GM19193 (cell line): ENCODE data around the gene FAM20A.

ENCODE experiments used
- POLR2A ChIP-seq: IDR thresholded peaks from 4 replicates; pipeline ENCODE4 v1.6.1; 2011; ENCODE audit not compliant: insufficient read depth, insufficient read length; ENCODE audit errors: extremely low read depth

FAM20A gene

DNA sequence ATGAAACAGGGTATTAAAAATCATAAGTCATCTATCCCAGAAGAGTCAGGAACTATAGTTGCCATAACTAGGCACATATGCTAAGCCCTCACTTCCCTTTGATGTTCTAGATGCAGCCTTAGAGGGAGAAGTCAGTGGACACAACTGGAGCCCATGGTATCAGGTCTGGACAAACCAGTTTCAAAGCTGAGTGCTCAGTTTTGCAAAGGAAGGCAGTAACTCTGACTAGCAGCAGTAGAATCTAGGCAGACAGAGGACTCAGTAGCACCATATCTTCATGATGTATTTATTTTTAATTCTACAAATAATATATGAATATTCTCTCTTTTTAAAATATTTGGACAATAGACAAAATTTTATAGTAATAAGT, 11.7 kb upstream of the FAM20A start:
- TF ChIP-seq POLR2A: no peak

DNA sequence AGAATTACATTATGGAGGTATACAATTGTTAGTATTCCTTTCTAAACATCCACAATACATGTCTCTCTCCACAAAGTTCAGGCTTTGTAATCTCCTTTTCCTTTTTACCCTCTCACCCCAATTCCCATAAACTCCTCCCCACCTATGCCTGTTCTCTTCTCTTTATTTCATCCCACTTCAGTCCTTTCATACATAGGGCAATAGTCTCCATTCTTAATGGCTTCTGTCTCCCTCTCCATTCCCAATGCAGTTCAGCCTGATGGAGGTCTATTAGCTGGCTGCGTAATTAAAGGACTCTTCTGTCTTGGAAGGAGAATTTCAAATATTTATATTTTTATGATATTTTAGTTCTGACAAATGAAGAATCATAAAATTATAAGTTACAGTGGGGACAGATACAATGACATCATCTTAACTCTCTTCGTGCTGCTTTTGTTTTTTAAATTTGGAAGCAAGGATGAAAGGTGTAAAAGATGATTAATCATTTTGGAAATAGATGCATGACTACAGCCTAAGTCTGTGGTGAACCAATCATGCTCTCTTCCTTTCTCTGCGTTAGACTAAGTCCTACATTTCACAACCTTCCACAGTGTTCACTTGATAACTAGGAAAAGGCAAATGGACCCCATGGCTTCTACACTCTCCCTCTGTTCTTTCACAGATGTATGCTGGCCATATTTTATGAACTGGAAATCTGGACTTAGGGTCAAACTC, 11.2 kb upstream of the FAM20A start:
- no peak for TF ChIP-seq POLR2A

DNA sequence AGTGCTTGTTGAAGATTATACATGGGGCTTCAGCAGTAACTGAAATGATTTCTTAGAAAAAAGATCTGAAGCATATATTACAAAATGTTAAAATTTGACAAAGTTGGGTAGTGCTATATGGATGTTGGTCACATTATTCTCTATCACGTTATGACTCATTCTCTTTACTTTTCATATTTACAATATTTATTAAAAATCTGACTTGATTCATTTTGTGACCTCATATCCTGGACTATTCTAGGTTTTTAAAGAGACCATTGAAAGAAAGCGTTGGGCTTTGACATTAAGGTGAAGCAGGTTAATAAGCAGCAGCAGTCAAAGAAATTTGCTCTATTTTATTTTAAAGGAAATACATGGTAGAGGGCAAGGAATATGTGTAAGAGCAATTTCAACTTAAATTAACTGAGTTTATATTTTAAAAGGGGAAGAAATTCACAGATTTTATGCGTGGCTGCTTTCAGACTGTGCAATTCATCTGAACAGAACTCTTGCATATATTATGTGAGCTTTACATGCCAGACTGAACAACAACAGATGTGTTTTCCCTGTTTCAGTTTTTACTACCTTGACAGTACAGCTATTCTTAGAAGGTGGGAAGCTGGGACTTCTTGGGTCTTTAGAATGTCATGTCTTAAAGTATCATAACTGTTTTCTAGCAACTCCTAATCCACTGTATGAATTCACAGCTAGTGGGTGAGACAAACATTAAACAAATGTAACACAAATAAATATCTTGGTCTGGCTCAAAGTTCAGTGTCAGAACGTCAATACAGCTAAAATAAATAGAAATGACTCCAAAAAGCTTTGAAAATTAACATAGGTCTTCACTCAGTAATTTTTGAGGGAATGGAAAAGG, 10.4 kb upstream of the FAM20A start:
- no peak for TF ChIP-seq POLR2A

DNA sequence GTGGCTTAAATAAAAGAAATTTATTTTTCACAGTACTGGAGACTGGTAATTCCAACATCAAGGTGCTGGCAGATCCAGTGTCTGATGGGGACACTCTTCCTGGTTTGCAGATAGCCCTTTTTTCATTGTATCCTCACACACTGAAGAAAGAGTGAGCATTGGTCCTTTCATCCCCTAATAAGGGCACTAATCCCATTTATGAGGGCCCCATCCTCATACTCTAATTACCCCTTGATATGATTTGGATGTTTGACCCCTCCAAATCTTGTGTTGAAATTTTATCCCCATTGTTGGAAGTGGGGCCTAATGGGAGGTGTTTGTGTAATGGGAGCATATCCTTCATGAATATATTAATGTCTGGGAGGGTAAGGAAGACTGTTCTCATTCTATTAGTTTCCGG, 9.4 kb upstream of the FAM20A start:
- TF ChIP-seq POLR2A: no peak

DNA sequence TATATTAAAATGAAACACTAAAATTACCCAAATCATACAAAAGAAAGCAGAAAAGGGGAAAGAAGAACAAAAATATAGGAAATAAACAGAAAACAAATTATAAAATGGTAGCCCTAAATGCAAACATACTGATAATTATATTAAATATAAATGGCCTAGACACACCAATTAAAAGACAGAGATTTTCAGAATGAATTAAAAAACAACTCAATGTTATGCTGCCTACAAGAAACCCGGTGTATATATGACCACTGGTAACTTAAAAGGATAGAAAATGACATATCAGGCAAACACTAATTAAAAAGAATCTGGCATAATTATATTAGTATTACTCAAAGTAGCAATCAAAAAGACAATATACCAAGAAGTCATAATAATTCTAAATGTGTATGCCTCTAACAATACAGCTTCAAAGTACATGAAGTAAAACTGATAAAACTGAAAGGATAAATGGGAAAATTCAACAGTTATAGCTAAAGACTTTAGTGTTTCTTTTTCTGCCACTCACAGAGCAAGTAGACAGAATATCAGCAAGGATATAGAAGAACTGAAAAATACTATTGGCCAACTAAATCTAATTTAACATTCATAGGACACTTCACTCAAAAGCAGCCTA, 7.5 kb upstream of the FAM20A start:
- TF ChIP-seq POLR2A: no peak

DNA sequence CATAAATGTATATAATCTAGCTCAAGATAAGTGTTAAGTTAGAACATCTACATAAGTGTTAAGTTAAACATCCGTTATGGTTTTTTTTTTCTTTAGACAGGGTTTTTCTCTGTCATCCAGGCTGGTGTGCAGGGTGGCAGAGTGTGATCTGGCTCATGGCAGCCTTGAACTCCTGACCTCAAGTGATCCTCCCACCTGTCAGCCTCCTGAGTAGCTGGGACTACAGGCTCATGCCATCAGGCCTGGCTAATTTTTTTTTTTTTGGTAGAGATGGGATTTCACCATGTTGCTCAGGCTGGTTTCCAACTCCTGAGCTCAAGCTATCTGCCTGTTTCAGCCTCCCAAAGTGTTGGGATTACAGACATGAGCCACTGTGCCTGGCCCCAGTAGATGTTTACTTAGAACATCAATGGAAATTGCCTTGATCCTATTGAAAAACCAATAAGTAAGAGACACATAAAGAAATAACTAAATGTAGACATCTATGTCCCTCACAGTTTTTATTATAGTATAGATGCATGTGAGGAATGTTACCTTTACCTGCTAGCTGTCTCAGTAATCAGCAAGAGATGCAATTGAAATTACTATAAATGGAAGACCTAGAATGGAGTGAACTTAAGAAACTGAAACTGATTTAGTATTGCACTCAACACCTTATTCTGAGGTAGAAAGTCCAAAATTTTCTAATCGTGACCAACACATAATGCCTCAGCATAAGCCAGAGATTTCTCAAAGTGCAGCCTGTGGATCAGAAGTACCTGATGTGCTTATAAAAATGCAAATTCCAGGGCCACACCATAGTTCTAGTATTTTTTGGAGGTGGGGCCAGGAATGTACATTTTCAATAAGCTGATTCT, 5.5 kb upstream of the FAM20A start:
- TF ChIP-seq POLR2A: no peak

DNA sequence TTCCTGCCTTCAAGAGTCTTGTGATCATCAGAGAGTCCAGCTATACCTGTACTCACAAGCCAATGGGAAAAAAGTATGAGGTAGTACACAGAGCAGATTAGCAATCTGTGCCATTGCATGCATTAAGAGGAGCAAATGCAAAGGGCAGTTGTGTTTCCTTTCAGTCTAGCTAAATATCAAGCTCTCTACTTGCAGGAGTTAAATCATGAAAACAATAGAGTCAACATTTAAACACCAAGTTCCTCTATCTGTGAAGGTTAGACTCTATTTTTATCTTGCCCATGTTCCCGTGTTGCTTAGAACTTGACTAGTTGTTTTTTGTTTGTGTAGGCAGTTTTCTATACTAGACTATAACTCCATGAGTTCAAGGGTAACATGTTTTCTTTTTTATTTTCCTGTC, 4.7 kb upstream of the FAM20A start:
- TF ChIP-seq POLR2A: no peak

DNA sequence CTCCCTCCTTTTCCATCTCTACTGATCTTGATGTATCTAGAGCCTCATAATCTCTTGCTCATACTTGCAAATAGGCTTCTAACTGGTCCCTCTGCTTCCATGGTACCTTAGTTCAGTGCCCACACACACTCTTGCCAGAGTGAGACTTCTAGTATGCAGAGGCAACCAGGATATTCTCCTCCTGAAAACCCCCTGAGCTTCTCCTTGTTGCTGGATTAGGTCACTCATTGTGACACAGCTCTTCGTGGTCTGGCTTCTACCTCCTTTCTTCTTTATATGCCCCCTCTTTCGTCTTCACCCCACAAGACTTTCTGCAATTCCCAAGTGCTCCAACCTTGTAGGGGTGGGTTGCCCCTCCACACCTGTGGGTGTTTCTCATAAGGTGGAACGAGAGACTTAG, 2.5 kb upstream of the FAM20A start:
- TF ChIP-seq POLR2A: no peak

DNA sequence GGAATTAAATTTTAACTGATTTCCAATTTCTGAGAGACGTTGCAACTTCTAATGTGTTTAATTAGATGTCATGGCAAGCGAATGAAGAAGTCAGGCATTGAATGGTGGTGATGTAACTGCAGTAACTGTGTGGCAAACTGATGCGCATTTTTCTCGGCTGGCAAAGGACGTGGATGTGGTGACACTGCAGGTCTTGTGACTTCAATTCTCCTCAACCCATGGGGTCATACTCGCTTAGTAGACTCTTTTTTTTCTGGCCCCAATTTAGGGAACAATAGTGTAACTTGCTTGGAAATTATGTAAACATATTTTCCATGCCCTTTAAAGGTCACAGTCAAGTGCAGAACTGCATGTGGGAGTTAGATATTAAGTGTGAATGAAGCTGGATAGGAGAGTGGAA, 1.9 kb upstream of the FAM20A start:
- TF ChIP-seq POLR2A: no peak

DNA sequence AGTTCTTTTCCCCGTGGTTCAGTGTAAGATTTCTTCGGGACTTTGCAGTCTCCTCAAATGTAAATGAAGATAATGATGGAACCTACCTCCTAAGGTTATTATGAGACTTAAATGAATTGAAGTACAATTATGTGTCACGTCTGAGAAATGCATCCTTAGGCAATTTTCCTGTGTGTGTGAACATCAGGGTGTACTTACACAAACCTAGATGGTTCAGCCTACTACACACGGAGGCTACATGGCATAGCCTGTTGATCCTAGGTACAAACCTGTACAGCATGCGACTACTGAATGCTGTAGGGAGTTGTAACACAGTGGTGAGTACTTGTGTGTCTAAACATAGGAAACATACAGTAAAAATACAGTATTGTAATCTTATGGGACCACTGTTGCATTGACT, 1.1 kb upstream of the FAM20A start:
- TF ChIP-seq POLR2A: no peak

DNA sequence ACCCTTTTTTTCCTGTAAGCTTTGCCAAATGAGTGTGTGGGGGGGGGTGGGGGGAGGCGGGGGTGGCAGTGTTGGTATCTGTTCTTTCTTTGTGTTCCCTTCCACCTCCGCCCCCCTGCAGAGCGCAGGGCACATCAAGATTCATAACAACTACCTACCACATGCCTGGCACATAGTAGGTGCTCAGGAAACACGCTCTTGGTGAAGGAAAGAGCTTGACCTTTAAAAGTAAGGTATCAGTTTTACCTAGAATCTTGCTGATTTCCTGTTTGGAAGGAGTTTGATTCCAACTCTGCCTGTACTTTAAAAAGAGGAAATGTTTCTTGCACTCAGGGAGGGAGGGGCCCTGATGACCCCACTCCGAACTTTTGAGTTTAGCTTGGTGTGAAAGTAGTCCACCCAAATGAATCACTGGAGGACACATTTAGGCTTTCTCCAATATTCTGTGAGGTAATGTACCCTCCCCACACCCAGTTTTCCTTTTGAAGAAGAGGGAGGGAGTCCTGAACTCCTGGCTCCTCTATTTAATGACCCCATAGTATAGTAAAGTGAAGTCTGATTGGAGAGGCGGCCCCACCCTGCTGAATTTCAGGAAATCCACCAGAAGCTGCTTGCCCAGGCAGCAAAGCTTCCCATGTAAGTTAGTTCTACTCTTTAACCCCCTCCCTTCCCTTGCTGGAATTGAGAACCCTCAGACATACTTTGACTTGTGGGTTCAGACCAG, 560 bp upstream of the FAM20A start:
- TF ChIP-seq POLR2A: no peak

DNA sequence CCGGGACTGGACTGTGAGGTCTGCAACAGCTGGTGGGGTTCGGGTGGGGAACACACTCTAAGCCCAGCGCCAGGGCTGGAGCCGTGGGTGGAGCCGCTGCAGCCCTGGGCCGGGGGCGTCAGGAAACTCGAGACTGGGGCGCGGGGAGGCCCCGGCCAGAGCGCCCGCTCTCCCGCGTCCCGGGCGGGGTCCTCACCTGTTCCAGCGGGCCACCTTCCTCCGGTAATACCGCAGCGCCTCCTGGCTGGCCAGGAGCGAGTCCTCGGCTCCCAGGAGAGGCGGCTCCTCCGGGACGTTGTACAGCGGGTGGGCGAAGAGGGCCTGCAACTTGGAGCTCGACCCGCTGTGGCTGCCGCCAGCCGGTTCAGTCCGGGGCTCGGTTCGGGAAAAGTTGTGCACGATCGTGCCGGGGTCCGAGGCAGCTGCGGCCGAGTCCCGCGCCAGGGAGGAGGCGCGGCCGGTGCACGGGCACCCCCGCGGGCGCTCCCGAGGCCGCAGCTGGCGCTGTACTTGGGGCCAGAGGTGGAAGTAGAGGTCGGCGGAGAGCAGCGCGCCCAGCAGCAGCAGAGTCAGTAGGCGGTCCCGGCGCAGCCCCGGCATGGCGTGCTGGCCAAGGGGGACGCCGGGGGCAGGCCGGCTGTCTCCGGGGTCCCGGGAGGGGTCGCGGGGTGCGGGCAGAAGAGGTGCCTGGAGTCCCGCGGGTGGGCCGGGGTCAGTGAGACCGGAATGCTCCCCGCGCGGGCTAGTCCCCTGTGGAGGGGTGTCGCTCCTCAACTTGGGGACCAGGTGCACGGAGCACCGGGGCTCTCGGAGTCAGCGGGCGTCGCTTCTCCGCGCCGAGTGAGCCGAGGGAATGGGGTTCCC, 868 bp downstream of the FAM20A start:
- TF ChIP-seq POLR2A: no peak

DNA sequence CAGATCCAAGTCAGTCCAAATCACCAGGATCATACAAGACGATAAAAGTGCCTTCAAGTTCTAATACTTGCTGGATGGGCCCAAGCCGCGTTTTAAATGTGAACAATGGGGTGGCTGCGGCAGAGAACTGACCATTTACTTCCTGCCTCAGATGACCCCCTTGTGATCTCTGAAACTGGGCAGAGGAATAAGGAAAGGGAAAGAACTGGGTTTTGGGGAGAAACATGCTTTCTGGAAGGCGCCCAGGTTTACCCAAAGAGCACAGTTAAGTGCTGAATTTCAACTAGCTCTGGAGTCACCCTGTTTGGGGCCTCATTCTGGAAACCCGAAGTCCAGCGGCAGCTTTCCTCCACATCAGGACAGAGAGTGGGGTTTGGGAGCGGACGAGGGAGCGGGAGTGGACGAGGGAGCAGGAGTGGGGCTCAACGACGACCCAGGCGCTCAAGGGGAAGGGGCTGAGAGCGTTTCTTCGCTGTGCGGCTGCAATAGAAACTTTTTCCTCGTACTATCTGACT, 1.6 kb downstream of the FAM20A start:
- TF ChIP-seq POLR2A: no peak
